AG10803 (cell line): ENCODE data around the gene TSPAN4.
A peak's percentile ranks its signal among the peaks of the same experiment; 100 is the strongest.

Source experiments
- DNase-seq: peaks from one replicate; pipeline ENCODE4 v3.0.0; 2010; ENCODE audit warnings: low read depth
- H3K4me3 ChIP-seq: 2 replicates; pipeline ENCODE4 v1.5.1; 2011; ENCODE audit warnings: mild to moderate bottlenecking, low read length, control low read depth
- CTCF ChIP-seq: conservative IDR thresholded peaks from 2 replicates; pipeline ENCODE4 v1.5.1; 2011; ENCODE audit warnings: mild to moderate bottlenecking, low read length, control low read depth, inconsistent platforms

The TSPAN4 gene

GRCh38 chr11:870127-870413, 27.4 kb downstream of the TSPAN4 start:
- peak; percentile 13 for TF ChIP-seq CTCF
- H3K4me3 ChIP-seq: no peak overlapping the region
- DNase-seq: no peak

GRCh38 chr11:870418-870817, 27.8 kb downstream of the TSPAN4 start:
- DNase-seq: no peak
- TF ChIP-seq CTCF: no peak
- no peak overlapping the region for H3K4me3 ChIP-seq

GRCh38 chr11:871472-871871, 28.8 kb downstream of the TSPAN4 start:
- no peak overlapping the region for H3K4me3 ChIP-seq
- no peak for DNase-seq
- no peak for TF ChIP-seq CTCF

GRCh38 chr11:872799-873198, 30.1 kb downstream of the TSPAN4 start:
- no peak for DNase-seq
- H3K4me3 ChIP-seq: no peak overlapping the region
- no peak for TF ChIP-seq CTCF

- TF ChIP-seq CTCF: no peak
- DNase-seq: no peak
- no peak overlapping the region for H3K4me3 ChIP-seq
These were observed 31.1 kb downstream of the TSPAN4 start for GRCh38 chr11:873706-874105.

- no peak overlapping the region for H3K4me3 ChIP-seq
- TF ChIP-seq CTCF: no peak
- no peak for DNase-seq
These were observed 32.6 kb downstream of the TSPAN4 start for GRCh38 chr11:875203-875602.

GRCh38 chr11:875769-876301, 33.2 kb downstream of the TSPAN4 start:
- H3K4me3 ChIP-seq: no peak overlapping the region
- DNase-seq: no peak
- TF ChIP-seq CTCF: no peak
